ENCODE data around the gene PCBP3.
"Not testable (repeated sequence)": the region's sequence is repeated elsewhere in the genome, so short reads cannot be mapped to it uniquely, and the experiment has no call there.

Gene PCBP3

GRCh38 chr21:45945066-45945867, 301.7 kb downstream of the PCBP3 start:
- TF ChIP-seq TAF1 (IDR thresholded peaks at IDR 0.05; ENCODE audit: borderline replicate concordance, low read depth, low read length) (no peak), POLR2A (IDR thresholded peaks at IDR 0.05; ENCODE audit: low read depth, low read length) (no peak), POLR2AphosphoS5 (IDR thresholded peaks at IDR 0.05; ENCODE audit: low read depth, low read length) (no peak)
- no peak for FAIRE-seq
- DNase-seq (ENCODE audit: insufficient read length) = no peak

GRCh38 chr21:45945868-45946210, 302.3 kb downstream of the PCBP3 start:
- TF ChIP-seq TAF1 (IDR thresholded peaks at IDR 0.05; ENCODE audit: borderline replicate concordance, low read depth, low read length) (no peak), POLR2AphosphoS5 (IDR thresholded peaks at IDR 0.05; ENCODE audit: low read depth, low read length) (no peak), POLR2A (IDR thresholded peaks at IDR 0.05; ENCODE audit: low read depth, low read length) (no peak)
- no peak for DNase-seq (ENCODE audit: insufficient read length)

GRCh38 chr21:45947296-45947695, 303.8 kb downstream of the PCBP3 start:
- TF ChIP-seq TAF1 (IDR thresholded peaks at IDR 0.05; ENCODE audit: borderline replicate concordance, low read depth, low read length) (no peak), POLR2AphosphoS5 (IDR thresholded peaks at IDR 0.05; ENCODE audit: low read depth, low read length) (no peak), POLR2A (IDR thresholded peaks at IDR 0.05; ENCODE audit: low read depth, low read length) (no peak)
- FAIRE-seq (no peak), DNase-seq (ENCODE audit: insufficient read length) (no peak)

More at GRCh38 chr21:45945868-45946210, 302.3 kb downstream of the PCBP3 start:
- no peak for FAIRE-seq

GRCh38 chr21:45947716-45948255, 304.3 kb downstream of the PCBP3 start:
- TF ChIP-seq POLR2AphosphoS5 (IDR thresholded peaks at IDR 0.05; ENCODE audit: low read depth, low read length) = no peak
- no peak for TF ChIP-seq TAF1 (IDR thresholded peaks at IDR 0.05; ENCODE audit: borderline replicate concordance, low read depth, low read length)
- DNase-seq (ENCODE audit: insufficient read length) (no peak), FAIRE-seq (no peak)

- FAIRE-seq (no peak), DNase-seq (ENCODE audit: insufficient read length) (no peak)
- TF ChIP-seq TAF1 (IDR thresholded peaks at IDR 0.05; ENCODE audit: borderline replicate concordance, low read depth, low read length) = no peak
- no peak for TF ChIP-seq POLR2AphosphoS5 (IDR thresholded peaks at IDR 0.05; ENCODE audit: low read depth, low read length)
- no peak for TF ChIP-seq POLR2A (IDR thresholded peaks at IDR 0.05; ENCODE audit: low read depth, low read length)
Observed at GRCh38 chr21:45948576-45949141, 305.1 kb downstream of the PCBP3 start.

- no peak for TF ChIP-seq POLR2AphosphoS5 (IDR thresholded peaks at IDR 0.05; ENCODE audit: low read depth, low read length)
- TF ChIP-seq TAF1 (IDR thresholded peaks at IDR 0.05; ENCODE audit: borderline replicate concordance, low read depth, low read length) = no peak
- no peak for TF ChIP-seq POLR2A (IDR thresholded peaks at IDR 0.05; ENCODE audit: low read depth, low read length)
- DNase-seq (ENCODE audit: insufficient read length) = no peak
- no peak for FAIRE-seq
Observed at GRCh38 chr21:45949928-45950739, 306.6 kb downstream of the PCBP3 start.

GRCh38 chr21:45950740-45951515, 307.4 kb downstream of the PCBP3 start:
- FAIRE-seq (no peak), DNase-seq (ENCODE audit: insufficient read length) (no peak)
- TF ChIP-seq POLR2AphosphoS5 (IDR thresholded peaks at IDR 0.05; ENCODE audit: low read depth, low read length) (no peak), TAF1 (IDR thresholded peaks at IDR 0.05; ENCODE audit: borderline replicate concordance, low read depth, low read length) (no peak), POLR2A (IDR thresholded peaks at IDR 0.05; ENCODE audit: low read depth, low read length) (no peak)

GRCh38 chr21:45951676-45952075, 308.2 kb downstream of the PCBP3 start:
- TF ChIP-seq POLR2A (IDR thresholded peaks at IDR 0.05; ENCODE audit: low read depth, low read length) (no peak), POLR2AphosphoS5 (IDR thresholded peaks at IDR 0.05; ENCODE audit: low read depth, low read length) (no peak), TAF1 (IDR thresholded peaks at IDR 0.05; ENCODE audit: borderline replicate concordance, low read depth, low read length) (no peak)
- DNase-seq (ENCODE audit: insufficient read length) (no peak), FAIRE-seq (no peak)

- not testable (repeated sequence) for FAIRE-seq; DNase-seq (ENCODE audit: insufficient read length)
Observed at GRCh38 chr21:45952527-45952926, 309.0 kb downstream of the PCBP3 start.

- FAIRE-seq (no peak), DNase-seq (ENCODE audit: insufficient read length) (no peak)
- TF ChIP-seq POLR2A (IDR thresholded peaks at IDR 0.05; ENCODE audit: low read depth, low read length) (no peak), POLR2AphosphoS5 (IDR thresholded peaks at IDR 0.05; ENCODE audit: low read depth, low read length) (no peak), TAF1 (IDR thresholded peaks at IDR 0.05; ENCODE audit: borderline replicate concordance, low read depth, low read length) (no peak)
Observed at GRCh38 chr21:45952974-45953373, 309.4 kb downstream of the PCBP3 start.

- no peak for FAIRE-seq
- TF ChIP-seq TAF1 (IDR thresholded peaks at IDR 0.05; ENCODE audit: borderline replicate concordance, low read depth, low read length) = no peak
- TF ChIP-seq POLR2A (IDR thresholded peaks at IDR 0.05; ENCODE audit: low read depth, low read length) = no peak
- DNase-seq (ENCODE audit: insufficient read length) = no peak
Observed at GRCh38 chr21:45954261-45954660, 310.7 kb downstream of the PCBP3 start.
